Panc1 (cell line): ENCODE measurements around the gene LONRF2. TPM values are rescaled to one million over a fixed set of nuclear protein-coding genes. Genes with fewer than 3 reads are reported as not detected.

Experiments
- ATAC-seq: fragments of 200-7000 bp; cut with Tn5 transposase; 2 replicates; pipeline ENCODE4 v1.9.1; 2020; ENCODE audit warnings: mild to moderate bottlenecking, moderate library complexity
- BruUV-seq: library from RNA; stranded (reverse); fragments of 400-500 nt; replicated peaks from 2 replicates; lab custom pipeline; 2021; lab: Mats Ljungman, UMichigan
- CTCF ChIA-PET: fragments of 300-600 bp; sonication (Branson Sonifier 250); formaldehyde crosslinking; loops from one replicate; lab custom pipeline; 2022; ENCODE audit warnings: antibody characterized with exemption; lab: Charles Lee
- POLR2A ChIA-PET: fragments of 300-600 bp; sonication (Branson Sonifier 250); formaldehyde crosslinking; loops from one replicate; lab custom pipeline; 2022; ENCODE audit warnings: antibody characterized with exemption; lab: Charles Lee
- DNase-seq: peaks from one replicate; pipeline ENCODE4 v3.0.0-alpha.2; 2010; ENCODE audit warnings: low read depth, low spot score
- H3K27ac ChIP-seq: 2 replicates; pipeline ENCODE4 v1.5.1; 2011; ENCODE audit warnings: mild to moderate bottlenecking, low read length, inconsistent platforms
- H3K27me3 ChIP-seq: fragments of 200-500 bp; sonication (Bioruptor generic); 2 replicates; pipeline ENCODE4 v1.6.0; 2014; ENCODE audit warnings: low read length, inconsistent platforms; ENCODE audit not compliant: control insufficient read depth, insufficient read depth
- H3K36me3 ChIP-seq: fragments of 200-500 bp; sonication (Bioruptor generic); 2 replicates; pipeline ENCODE4 v1.5.1; 2014; ENCODE audit warnings: inconsistent platforms, mild to moderate bottlenecking, low read length, moderate library complexity; ENCODE audit not compliant: control insufficient read depth, insufficient read depth
- H3K4me1 ChIP-seq: 2 replicates; pipeline ENCODE4 v1.5.1; 2011; ENCODE audit warnings: inconsistent platforms, mild to moderate bottlenecking, low read length, moderate library complexity; ENCODE audit not compliant: control insufficient read depth, insufficient read depth
- H3K4me3 ChIP-seq, 2 experiments: 2 replicates each; pipeline ENCODE4 v1.5.1; 2011 to 2012; ENCODE audit warnings: low read depth in 2 of 2, low read length in 2 of 2, mild to moderate bottlenecking in 2 of 2, inconsistent platforms in 1 of 2, moderate library complexity in 1 of 2
- H3K9me3 ChIP-seq: fragments of 200-500 bp; sonication (Bioruptor generic); 2 replicates; pipeline ENCODE4 v1.5.1; 2014; ENCODE audit warnings: low read depth, mild to moderate bottlenecking, inconsistent platforms, low read length, moderate library complexity; ENCODE audit not compliant: control insufficient read depth, insufficient read depth
- POLR2AphosphoS5 ChIP-seq: IDR thresholded peaks from 2 replicates; pipeline ENCODE4 v1.6.1; 2012; ENCODE audit warnings: mild to moderate bottlenecking, low read depth, low read length, moderate library complexity
- SIN3A ChIP-seq: IDR thresholded peaks from 2 replicates; pipeline ENCODE4 v1.6.1; 2012; ENCODE audit warnings: low read depth, mild to moderate bottlenecking, low read length, moderate library complexity, borderline replicate concordance; ENCODE audit not compliant: insufficient read depth
- TCF7L2 ChIP-seq: IDR thresholded peaks from 2 replicates; pipeline ENCODE4 v1.6.1; 2011; ENCODE audit warnings: mild to moderate bottlenecking, low read depth, low read length, inconsistent platforms
- in situ Hi-C: cut with HindIII; loops from 2 replicates; pipeline ENCODE4 v1.10.0; 2016; ENCODE audit warnings: low sequenced_read_pairs, low pct_unique_long_range_greater_than_20kb
- intact Hi-C: fragments of 100-400 bp; cut with micrococcal nuclease; formaldehyde crosslinking; loops from one replicate; pipeline ENCODE4 v1.10.0; 2022; ENCODE audit not compliant: unreplicated experiment
- total RNA-seq: library from RNA; stranded (reverse); gene quantifications from one replicate; pipeline ENCODE4 v1.2.1, GENCODE V29; 2021; ENCODE audit not compliant: unreplicated experiment
- TF ChIP-seq, protein P1 (sequence below), 2 experiments: IDR thresholded peaks; 2 replicates each; pipeline ENCODE4 v1.6.1; 2011 to 2012; ENCODE audit warnings: low read depth in 2 of 2, control low read depth in 1 of 2, low read length in 1 of 2, mild to moderate bottlenecking in 1 of 2, moderate library complexity in 1 of 2; ENCODE audit not compliant: insufficient read depth in 1 of 2
- TF ChIP-seq, protein P2 (sequence below): fragments of 450-650 bp; IDR thresholded peaks from 2 replicates; pipeline ENCODE4 v1.5.1; 2017; ENCODE audit warnings: mild to moderate bottlenecking

Gene LONRF2
- total RNA-seq, 1 experiment from 2014 or later: 12.9 TPM

DNA sequence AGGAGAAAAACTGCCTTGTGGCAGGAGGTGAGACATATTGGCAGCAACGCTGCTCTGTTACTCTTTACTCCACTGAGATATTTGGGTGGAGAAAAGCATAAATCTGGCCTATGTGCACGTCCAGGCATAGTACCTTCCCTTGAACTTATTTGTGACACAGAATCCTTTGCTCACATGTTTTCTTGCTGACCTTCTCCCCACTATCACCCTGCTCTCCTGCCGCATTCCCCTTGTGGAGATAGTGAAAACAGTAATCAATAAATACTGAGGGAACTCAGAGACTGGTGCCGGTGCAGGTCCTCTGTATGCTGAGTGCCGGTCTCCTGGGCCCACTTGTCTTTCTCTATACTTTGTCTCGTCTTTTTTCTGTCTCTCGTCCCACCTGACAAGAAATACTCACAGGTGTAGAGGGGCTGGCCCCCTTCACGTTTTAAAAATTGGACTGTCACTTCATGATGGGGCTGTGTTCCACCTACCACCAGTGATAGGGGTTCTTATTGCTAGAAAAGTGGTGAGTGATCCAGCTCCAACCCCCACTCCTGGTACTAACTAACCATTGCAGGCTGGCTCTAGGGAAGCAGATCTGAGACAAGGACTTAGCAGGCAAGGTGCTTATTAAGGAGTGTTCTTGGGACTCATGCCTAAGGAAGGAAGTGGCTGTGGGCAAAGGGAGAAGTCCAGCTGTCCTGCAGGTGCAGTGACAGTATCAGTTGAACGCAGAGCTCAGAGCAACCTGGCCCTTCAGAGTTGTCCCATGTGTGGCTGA lies 51.7 kb downstream of the LONRF2 start:
- BruUV-seq: no TSS peak
- H3K27ac ChIP-seq: no peak overlapping the region
- TF ChIP-seq SIN3A (no peak), TCF7L2 (no peak), POLR2AphosphoS5 (no peak)
- TF ChIP-seq, protein P1, sequence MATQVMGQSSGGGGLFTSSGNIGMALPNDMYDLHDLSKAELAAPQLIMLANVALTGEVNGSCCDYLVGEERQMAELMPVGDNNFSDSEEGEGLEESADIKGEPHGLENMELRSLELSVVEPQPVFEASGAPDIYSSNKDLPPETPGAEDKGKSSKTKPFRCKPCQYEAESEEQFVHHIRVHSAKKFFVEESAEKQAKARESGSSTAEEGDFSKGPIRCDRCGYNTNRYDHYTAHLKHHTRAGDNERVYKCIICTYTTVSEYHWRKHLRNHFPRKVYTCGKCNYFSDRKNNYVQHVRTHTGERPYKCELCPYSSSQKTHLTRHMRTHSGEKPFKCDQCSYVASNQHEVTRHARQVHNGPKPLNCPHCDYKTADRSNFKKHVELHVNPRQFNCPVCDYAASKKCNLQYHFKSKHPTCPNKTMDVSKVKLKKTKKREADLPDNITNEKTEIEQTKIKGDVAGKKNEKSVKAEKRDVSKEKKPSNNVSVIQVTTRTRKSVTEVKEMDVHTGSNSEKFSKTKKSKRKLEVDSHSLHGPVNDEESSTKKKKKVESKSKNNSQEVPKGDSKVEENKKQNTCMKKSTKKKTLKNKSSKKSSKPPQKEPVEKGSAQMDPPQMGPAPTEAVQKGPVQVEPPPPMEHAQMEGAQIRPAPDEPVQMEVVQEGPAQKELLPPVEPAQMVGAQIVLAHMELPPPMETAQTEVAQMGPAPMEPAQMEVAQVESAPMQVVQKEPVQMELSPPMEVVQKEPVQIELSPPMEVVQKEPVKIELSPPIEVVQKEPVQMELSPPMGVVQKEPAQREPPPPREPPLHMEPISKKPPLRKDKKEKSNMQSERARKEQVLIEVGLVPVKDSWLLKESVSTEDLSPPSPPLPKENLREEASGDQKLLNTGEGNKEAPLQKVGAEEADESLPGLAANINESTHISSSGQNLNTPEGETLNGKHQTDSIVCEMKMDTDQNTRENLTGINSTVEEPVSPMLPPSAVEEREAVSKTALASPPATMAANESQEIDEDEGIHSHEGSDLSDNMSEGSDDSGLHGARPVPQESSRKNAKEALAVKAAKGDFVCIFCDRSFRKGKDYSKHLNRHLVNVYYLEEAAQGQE (IDR thresholded peaks at IDR 0.05; ENCODE audit: insufficient read depth in 1 of 2, low read depth in 2 of 2, low read length in 1 of 2): no peak
- TF ChIP-seq, protein P2, sequence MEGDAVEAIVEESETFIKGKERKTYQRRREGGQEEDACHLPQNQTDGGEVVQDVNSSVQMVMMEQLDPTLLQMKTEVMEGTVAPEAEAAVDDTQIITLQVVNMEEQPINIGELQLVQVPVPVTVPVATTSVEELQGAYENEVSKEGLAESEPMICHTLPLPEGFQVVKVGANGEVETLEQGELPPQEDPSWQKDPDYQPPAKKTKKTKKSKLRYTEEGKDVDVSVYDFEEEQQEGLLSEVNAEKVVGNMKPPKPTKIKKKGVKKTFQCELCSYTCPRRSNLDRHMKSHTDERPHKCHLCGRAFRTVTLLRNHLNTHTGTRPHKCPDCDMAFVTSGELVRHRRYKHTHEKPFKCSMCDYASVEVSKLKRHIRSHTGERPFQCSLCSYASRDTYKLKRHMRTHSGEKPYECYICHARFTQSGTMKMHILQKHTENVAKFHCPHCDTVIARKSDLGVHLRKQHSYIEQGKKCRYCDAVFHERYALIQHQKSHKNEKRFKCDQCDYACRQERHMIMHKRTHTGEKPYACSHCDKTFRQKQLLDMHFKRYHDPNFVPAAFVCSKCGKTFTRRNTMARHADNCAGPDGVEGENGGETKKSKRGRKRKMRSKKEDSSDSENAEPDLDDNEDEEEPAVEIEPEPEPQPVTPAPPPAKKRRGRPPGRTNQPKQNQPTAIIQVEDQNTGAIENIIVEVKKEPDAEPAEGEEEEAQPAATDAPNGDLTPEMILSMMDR: no peak

DNA sequence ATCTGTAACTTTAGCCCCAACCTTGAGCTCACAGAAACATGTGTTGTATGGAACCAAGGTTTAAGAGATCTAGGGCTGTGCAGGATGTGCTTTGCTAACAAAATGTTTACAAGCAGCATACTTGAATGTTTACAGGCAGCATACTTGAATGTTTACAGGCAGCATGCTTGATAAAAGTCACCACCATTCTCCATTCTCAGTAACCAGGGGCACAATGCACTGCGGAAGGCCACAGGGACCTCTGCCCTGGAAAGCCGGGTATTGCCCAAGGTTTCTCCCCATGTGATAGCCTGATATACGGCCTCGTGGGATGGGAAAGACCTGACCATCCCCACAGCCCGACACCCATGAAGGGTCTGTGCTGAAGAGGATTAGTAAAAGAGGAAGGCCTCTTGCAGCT lies 52.4 kb downstream of the LONRF2 start:
- H3K27ac ChIP-seq: no peak overlapping the region
- H3K4me1 ChIP-seq: no peaks in the 10 kb centered on the region
- ChIA-PET POLR2A (no interaction called here), CTCF (no interaction called here)
- ATAC-seq (no peak), DNase-seq (no peak)
- BruUV-seq: no TSS peak
- no peaks in the 10 kb centered on the region for H3K36me3 ChIP-seq
- intact Hi-C loops (no loop called here), in situ Hi-C loops (no loop called here)
- H3K4me3 ChIP-seq: no peak overlapping the region
- H3K27me3 ChIP-seq: no peaks in the 10 kb centered on the region
- TF ChIP-seq TCF7L2 (no peak), SIN3A (no peak), POLR2AphosphoS5 (no peak)
- TF ChIP-seq, protein P2: no peak
- TF ChIP-seq, protein P1 (IDR thresholded peaks at IDR 0.05; ENCODE audit: insufficient read depth in 1 of 2, low read depth in 2 of 2, low read length in 1 of 2): no peak
- H3K9me3 ChIP-seq: no peaks in the 10 kb centered on the region

More for the DNA sequence above, 51.7 kb downstream of the LONRF2 start:
- no peaks in the 10 kb centered on the region for H3K4me1 ChIP-seq
- intact Hi-C loops (no loop called here), in situ Hi-C loops (no loop called here)
- H3K9me3 ChIP-seq: no peaks in the 10 kb centered on the region
- no peaks in the 10 kb centered on the region for H3K27me3 ChIP-seq
- no peaks in the 10 kb centered on the region for H3K36me3 ChIP-seq
- ATAC-seq (no peak), DNase-seq (no peak)
- ChIA-PET CTCF (no interaction called here), POLR2A (no interaction called here)
- H3K4me3 ChIP-seq: no peak overlapping the region
